ENCODE data around the gene DYRK1A.

DYRK1A gene

GRCh38 chr21:37546949-37547614 is 180.5 kb downstream of the DYRK1A start (continued):
- TF ChIP-seq PATZ1 (tag by site-specific recombination; IDR thresholded peaks at IDR 0.05) (peak; percentile 87), ZBTB26 (tag by site-specific recombination; optimal IDR thresholded peaks at IDR 0.05) (no peak), FEZF1 (tag by site-specific recombination; IDR thresholded peaks at IDR 0.05) (peak; percentile 99), ZNF426 (tag by site-specific recombination; IDR thresholded peaks at IDR 0.05) (no peak), IKZF3 (tag by site-specific recombination; IDR thresholded peaks at IDR 0.05) (peak; percentile 100), BCL11A (tag by site-specific recombination; IDR thresholded peaks at IDR 0.05; ENCODE audit: low read depth) (peak; percentile 53), ZBTB6 (tag by site-specific recombination; IDR thresholded peaks at IDR 0.05) (no peak), PRDM1 (tag by site-specific recombination; IDR thresholded peaks at IDR 0.05) (0 out of 2 replicates have a peak, but pooled peaks have one; percentile 85), ZNF624 (tag by site-specific recombination; IDR thresholded peaks at IDR 0.05) (0 out of 2 replicates have a peak, but pooled peaks have one; percentile 13), ATF2 (tag by site-specific recombination; IDR thresholded peaks at IDR 0.05; ENCODE audit: low read depth) (peak; percentile 58; the same call in 1 of the 2 replicates), ZNF623 (tag by site-specific recombination; IDR thresholded peaks at IDR 0.05) (0 out of 2 replicates have a peak, but pooled peaks have one; percentile 29), ZNF777 (tag by site-specific recombination; IDR thresholded peaks at IDR 0.05; ENCODE audit: borderline replicate concordance) (no peak), ZNF148 (tag by site-specific recombination; IDR thresholded peaks at IDR 0.05; ENCODE audit: borderline replicate concordance) (no peak), ZBTB1 (tag by site-specific recombination; IDR thresholded peaks at IDR 0.05) (peak; percentile 10; the same call in 1 of the 2 replicates), GLIS2 (tag by site-specific recombination; IDR thresholded peaks at IDR 0.05) (no peak), ZNF830 (tag by site-specific recombination; IDR thresholded peaks at IDR 0.05; ENCODE audit: low read depth) (no peak), ZBTB7A (tag by site-specific recombination; IDR thresholded peaks at IDR 0.05; ENCODE audit: low read depth) (no peak), ZNF473 (tag by site-specific recombination; IDR thresholded peaks at IDR 0.05) (no peak), KLF16 (tag by site-specific recombination; IDR thresholded peaks at IDR 0.05) (peak; percentile 93), ZNF585B (tag by site-specific recombination; IDR thresholded peaks at IDR 0.05) (no peak; the same call in 1 of the 2 replicates), ZNF692 (tag by site-specific recombination; IDR thresholded peaks at IDR 0.05) (peak; percentile 92), ZNF747 (tag by site-specific recombination; IDR thresholded peaks at IDR 0.05) (no peak), KLF9 (tag by site-specific recombination; IDR thresholded peaks at IDR 0.05; ENCODE audit: low read depth) (peak; percentile 98), ZIC2 (tag by site-specific recombination; IDR thresholded peaks at IDR 0.05) (peak; percentile 93), ZBTB17 (tag by site-specific recombination; IDR thresholded peaks at IDR 0.05) (peak; percentile 90), ZNF629 (tag by site-specific recombination; IDR thresholded peaks at IDR 0.05) (peak; percentile 79), ZNF248 (tag by site-specific recombination; IDR thresholded peaks at IDR 0.05) (no peak), ZBTB20 (tag by site-specific recombination; IDR thresholded peaks at IDR 0.05) (peak; percentile 47; the same call in 1 of the 2 replicates), GFI1B (tag by site-specific recombination; IDR thresholded peaks at IDR 0.05) (no peak; the same call in 1 of the 2 replicates), ZSCAN30 (tag by site-specific recombination; IDR thresholded peaks at IDR 0.05) (peak; percentile 77), SCRT1 (tag by site-specific recombination; IDR thresholded peaks at IDR 0.05; ENCODE audit: borderline replicate concordance) (0 out of 2 replicates have a peak, but pooled peaks have one; percentile 16)

Measured in HEK293 (cell line).